GM12873 (cell line): ENCODE measurements around the gene SMIM7.

Experiments used
- TF ChIP-seq, protein P1 (sequence below): IDR thresholded peaks from 2 replicates; pipeline ENCODE4 v1.5.1; 2012; ENCODE audit warnings: low read depth, mild to moderate bottlenecking, moderate library complexity, low read length, control low read depth; ENCODE audit not compliant: insufficient read depth; ENCODE audit errors: missing control alignments

The SMIM7 gene

DNA sequence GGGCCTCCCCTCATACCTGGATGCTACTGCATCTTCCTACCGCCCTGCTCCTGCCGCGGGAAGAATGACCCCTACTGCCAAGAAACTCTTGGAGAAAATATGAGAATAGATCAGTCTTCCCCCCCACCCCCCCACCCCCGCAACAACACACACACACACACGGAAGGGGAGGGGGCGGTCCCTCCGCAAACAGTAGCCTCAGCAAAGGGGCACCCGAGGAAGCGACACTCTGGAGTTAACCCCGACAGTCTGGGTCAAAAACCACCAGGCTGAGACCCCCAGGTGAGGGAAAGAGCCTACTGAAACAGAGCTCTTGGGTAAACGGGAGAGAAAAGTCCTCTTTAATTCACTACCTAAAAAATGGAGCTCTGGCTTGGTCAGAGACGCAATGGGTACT lies 33.1 kb downstream of the SMIM7 start:
- TF ChIP-seq, protein P1, sequence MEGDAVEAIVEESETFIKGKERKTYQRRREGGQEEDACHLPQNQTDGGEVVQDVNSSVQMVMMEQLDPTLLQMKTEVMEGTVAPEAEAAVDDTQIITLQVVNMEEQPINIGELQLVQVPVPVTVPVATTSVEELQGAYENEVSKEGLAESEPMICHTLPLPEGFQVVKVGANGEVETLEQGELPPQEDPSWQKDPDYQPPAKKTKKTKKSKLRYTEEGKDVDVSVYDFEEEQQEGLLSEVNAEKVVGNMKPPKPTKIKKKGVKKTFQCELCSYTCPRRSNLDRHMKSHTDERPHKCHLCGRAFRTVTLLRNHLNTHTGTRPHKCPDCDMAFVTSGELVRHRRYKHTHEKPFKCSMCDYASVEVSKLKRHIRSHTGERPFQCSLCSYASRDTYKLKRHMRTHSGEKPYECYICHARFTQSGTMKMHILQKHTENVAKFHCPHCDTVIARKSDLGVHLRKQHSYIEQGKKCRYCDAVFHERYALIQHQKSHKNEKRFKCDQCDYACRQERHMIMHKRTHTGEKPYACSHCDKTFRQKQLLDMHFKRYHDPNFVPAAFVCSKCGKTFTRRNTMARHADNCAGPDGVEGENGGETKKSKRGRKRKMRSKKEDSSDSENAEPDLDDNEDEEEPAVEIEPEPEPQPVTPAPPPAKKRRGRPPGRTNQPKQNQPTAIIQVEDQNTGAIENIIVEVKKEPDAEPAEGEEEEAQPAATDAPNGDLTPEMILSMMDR, result no peak

- TF ChIP-seq, protein P1, result no peak
Measured at GRCh38 chr19:16625163-16625958, 34.6 kb downstream of the SMIM7 start.

- TF ChIP-seq, protein P1, result no peak
Measured at GRCh38 chr19:16624236-16624635, 35.7 kb downstream of the SMIM7 start.

GRCh38 chr19:16623576-16623975 lies 36.4 kb downstream of the SMIM7 start:
- TF ChIP-seq, protein P1, result no peak

DNA sequence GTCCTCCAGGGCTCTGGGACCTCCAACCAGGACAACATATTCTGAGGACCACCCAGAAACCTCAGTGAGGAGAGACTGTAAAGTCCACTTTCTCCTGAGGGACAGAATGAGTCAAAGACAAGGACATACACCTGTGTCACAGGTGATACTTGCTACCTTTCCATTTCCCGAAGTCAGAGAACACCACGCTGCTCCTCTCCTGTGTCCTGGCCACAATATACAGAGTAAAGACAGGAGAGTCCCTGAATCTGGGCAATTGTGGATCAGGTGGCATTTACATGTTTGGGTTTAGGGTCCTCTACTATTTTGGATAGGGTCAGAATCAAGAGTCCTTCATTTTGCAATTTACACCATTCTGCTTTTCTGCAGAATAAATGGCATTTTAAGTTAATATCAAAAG lies 36.9 kb downstream of the SMIM7 start:
- TF ChIP-seq, protein P1, result no peak

DNA sequence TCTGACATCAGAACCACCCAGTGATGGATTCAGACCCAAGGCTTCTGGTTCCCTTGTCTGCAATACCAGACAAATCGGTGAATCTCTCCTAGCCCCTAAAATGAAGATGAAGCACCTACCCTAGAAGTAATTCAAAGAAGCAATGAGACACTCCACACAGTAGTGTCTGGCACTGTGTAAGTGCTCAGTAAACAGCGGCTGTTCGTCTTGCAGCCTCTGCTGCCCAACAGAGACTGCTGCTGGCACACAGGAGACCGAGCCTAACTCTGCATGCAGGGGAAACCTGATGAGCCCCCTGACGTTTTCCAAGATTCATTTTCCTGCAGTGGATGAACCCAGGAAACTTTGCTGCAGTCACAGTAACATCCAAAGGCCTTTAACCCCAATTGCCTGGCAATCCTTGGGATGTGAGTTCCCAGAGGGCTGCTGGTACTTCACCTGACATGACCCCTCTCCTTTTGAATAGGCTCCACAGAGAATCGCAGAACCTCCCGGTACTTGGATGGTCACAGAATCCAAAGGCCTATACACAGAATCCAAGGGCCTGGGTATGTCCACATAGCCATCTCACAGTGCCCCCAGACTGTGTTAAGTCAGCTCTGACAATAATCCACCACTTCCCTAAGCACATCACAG lies 38.7 kb downstream of the SMIM7 start:
- TF ChIP-seq, protein P1, result no peak

GRCh38 chr19:16620584-16620983 lies 39.4 kb downstream of the SMIM7 start:
- TF ChIP-seq, protein P1, result no peak
